K562 (cell line): Measurements from ENCODE around the gene NUP210. TPM values are rescaled to one million over a fixed set of nuclear protein-coding genes. Genes with fewer than 3 reads are reported as not detected.

ENCODE experiments used
- CXXC5 ChIP-seq: fragments of 250-450 bp; sonication (Bioruptor Pico); IDR thresholded peaks from 2 replicates; pipeline ENCODE4 v1.8.0; 2022; ENCODE audit warnings: inconsistent platforms, mild to moderate bottlenecking, moderate library complexity
- E2F6 ChIP-seq, 2 experiments: IDR thresholded peaks; 2 replicates each; pipeline ENCODE4 v1.6.1; 2011; ENCODE audit warnings: borderline replicate concordance in 1 of 2, control low read depth in 1 of 2, low read depth in 1 of 2, low read length in 1 of 2, mild to moderate bottlenecking in 1 of 2, mixed read lengths in 1 of 2, moderate library complexity in 1 of 2; ENCODE audit not compliant: insufficient read depth in 1 of 2, insufficient read length in 1 of 2, poor library complexity in 1 of 2, severe bottlenecking in 1 of 2; ENCODE audit errors: extremely low read depth in 1 of 2
- L3MBTL2 ChIP-seq: fragments of 450-650 bp; IDR thresholded peaks from 2 replicates; pipeline ENCODE4 v1.6.1; 2016; ENCODE audit warnings: mild to moderate bottlenecking, moderate library complexity
- MNT ChIP-seq, 2 experiments: fragments of 450-650 bp; conservative IDR thresholded peaks; 2 replicates each; pipeline ENCODE4 v1.6.1; 2017; ENCODE audit warnings: mild to moderate bottlenecking in 2 of 2, moderate library complexity in 2 of 2
- MYNN ChIP-seq, 2 experiments: sonication (generic); formaldehyde crosslinking in 1 of 2; IDR thresholded peaks; 2 replicates each; pipeline versions ENCODE4 v1.5.0 to v1.6.1; 2016 to 2020; ENCODE audit warnings: antibody characterized with exemption in 1 of 2, missing genetic modification reagents in 1 of 2
- USF1 ChIP-seq: sonication (generic); formaldehyde crosslinking; IDR thresholded peaks from 2 replicates; pipeline ENCODE4 v1.9.0; 2022; ENCODE audit warnings: mild to moderate bottlenecking, missing genetic modification reagents
- USF2 ChIP-seq: sonication (generic); formaldehyde crosslinking; IDR thresholded peaks from 2 replicates; pipeline ENCODE4 v1.5.0; 2020; ENCODE audit warnings: missing genetic modification reagents
- polyA plus RNA-seq, 8 experiments: library from polyadenylated mRNA; depleted of rRNA in 4 of 8; stranded (reverse) in 5 of 8; unstranded in 3 of 8; fragments of >200 nt; fragmentation: Nextera tagmentation in 2 of 8; fragmentation: Illumina TruSeq in 1 of 8; extraction: Ambion mirVana in 2 of 8; extraction: Trizol in 1 of 8; gene quantifications; 2 replicates each; pipeline versions ENCODE4 v1.2.1 to v1.2.3, GENCODE V29; 2011 to 2014; ENCODE audit warnings: inconsistent platforms in 1 of 8, missing spikeins in 1 of 8
- total RNA-seq, 7 experiments: library from RNA; depleted of rRNA in 6 of 7; stranded (reverse); fragments of >200 nt in 6 of 7; fragmentation: Illumina TruSeq in 2 of 7; extraction: Trizol in 2 of 7; gene quantifications; 2 replicates each; pipeline versions ENCODE4 v1.2.1 to v1.2.3, GENCODE V29; 2011 to 2021; ENCODE audit warnings: low replicate concordance in 1 of 7

NUP210 gene
- total and polyA plus RNA-seq, 9 of the 15 experiments (the other 6 are each of a cell fraction or from before 2014, with no cell fraction given), result 1.2 to 138 (median 44.0) TPM

- 0 out of 2 replicates have a peak, but pooled peaks have one; percentile 26 for TF ChIP-seq USF2 (CRISPR knock-in tag)
- peak; percentile 77 for TF ChIP-seq USF1 (CRISPR knock-in tag)
- TF ChIP-seq MYNN (IDR thresholded peaks at IDR 0.05), result peak; percentile 18; the same call in 1 of the 2 replicates
- no peak for TF ChIP-seq MYNN (CRISPR knock-in tag; IDR thresholded peaks at IDR 0.05)
- TF ChIP-seq CXXC5 (CRISPR knock-in tag), result peak; percentile 20; the same call in 1 of the 2 replicates
- peak in 1 of 2 experiments; percentile 34 for TF ChIP-seq E2F6 (IDR thresholded peaks at IDR 0.05; ENCODE audit: borderline replicate concordance in 1 of 2, extremely low read depth in 1 of 2, insufficient read depth in 1 of 2, insufficient read length in 1 of 2, low read depth in 1 of 2, low read length in 1 of 2, poor library complexity in 1 of 2, severe bottlenecking in 1 of 2)
- peak; percentile 80 for TF ChIP-seq L3MBTL2
- peak in 1 of 2 experiments; percentile 43; a peak in 1 of 4 replicates for TF ChIP-seq MNT (conservative IDR thresholded peaks at IDR 0.05)
Observed at GRCh38 chr3:13406190-13406589, 13.9 kb downstream of the NUP210 start (continued).
